NCI-H2107 treated with DMSO at 0.1 percent for 48 hours (cell line): ENCODE data around the gene ZNG1B.
"Not testable (repeated sequence)": the region's sequence is repeated elsewhere in the genome, so short reads cannot be mapped to it uniquely, and the experiment has no call there.

ENCODE experiments used
- DNase-seq: peaks from one replicate; lab custom pipeline; 2025; ENCODE audit not compliant: unreplicated experiment; lab: John Stamatoyannopoulos, UW

ZNG1B gene

DNA sequence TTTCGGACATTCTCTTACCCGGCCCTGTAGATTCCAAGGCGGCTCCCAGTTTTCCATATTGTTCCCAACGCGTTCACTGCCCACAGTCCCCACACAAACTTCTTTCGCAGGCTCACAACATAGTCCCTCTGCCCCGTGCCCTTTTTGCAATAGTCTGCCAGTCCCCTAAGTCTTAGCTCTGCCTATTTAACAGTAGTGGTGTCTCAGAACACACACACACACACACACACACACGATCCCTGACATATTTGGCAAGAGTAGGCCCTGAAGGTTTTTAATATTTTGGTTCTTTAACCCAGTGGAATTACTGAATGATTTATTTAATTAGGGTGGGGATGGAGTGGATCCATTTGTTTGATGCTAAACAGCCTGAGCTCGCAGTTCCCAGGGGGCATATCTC is 105.0 kb downstream of the ZNG1B start:
- DNase-seq: not testable (repeated sequence)
